SK-N-SH (cell line): ENCODE results near the gene BLZF1. TPM values are rescaled to one million over a fixed set of nuclear protein-coding genes. Genes with fewer than 3 reads are reported as not detected.

ENCODE experiments used
- CTCF ChIA-PET: fragments of 300-600, 350-600 bp; formaldehyde crosslinking; extraction: SDS; loops from one replicate; lab custom pipeline; 2021; lab: Yijun Ruan, JAX
- POLR2A ChIA-PET: fragments of 350-600 bp; sonication (Branson Sonifier 250); formaldehyde crosslinking; extraction: SDS; loops from one replicate; lab custom pipeline; 2020; ENCODE audit warnings: antibody characterized with exemption, inconsistent platforms; lab: Yijun Ruan, JAX
- DNase-seq: peaks from one replicate; pipeline ENCODE4 v3.0.0; 2012
- H2AFZ ChIP-seq: fragments of 200-600 bp; sonication (generic); 2 replicates; pipeline ENCODE4 v1.8.1; 2016; ENCODE audit warnings: antibody characterized with exemption, mild to moderate bottlenecking, low read depth
- H3F3A ChIP-seq: fragments of 200-600 bp; sonication (generic); replicated peaks from 2 replicates; pipeline ENCODE3; 2016; ENCODE audit warnings: antibody characterized with exemption, mild to moderate bottlenecking; ENCODE audit not compliant: insufficient read depth
- H3K27ac ChIP-seq, 2 experiments: fragments of 200-500 bp in 1 of 2; fragments of 200-600 bp in 1 of 2; sonication (Bioruptor generic) in 1 of 2; sonication (generic), shearing (Covaris generic) in 1 of 2; 2 replicates each; pipeline versions ENCODE4 v1.5.1 to v1.6.1; 2014 to 2016; ENCODE audit warnings: low read depth in 2 of 2, inconsistent platforms in 1 of 2, low read length in 1 of 2, mild to moderate bottlenecking in 1 of 2, mixed read lengths in 1 of 2
- H3K27me3 ChIP-seq: fragments of 200-600 bp; sonication (generic), shearing (Covaris generic); 2 replicates; pipeline ENCODE4 v1.6.1; 2016; ENCODE audit warnings: mixed run types; ENCODE audit not compliant: insufficient read depth
- H3K36me3 ChIP-seq, 2 experiments: fragments of 200-500 bp in 1 of 2; fragments of 200-600 bp in 1 of 2; sonication (Bioruptor generic) in 1 of 2; sonication (generic) in 1 of 2; replicated peaks in 1 of 2; 2 replicates each; pipeline versions ENCODE3 to v1.5.1; 2014 to 2016; ENCODE audit warnings: low read length in 1 of 2, mild to moderate bottlenecking in 1 of 2; ENCODE audit not compliant: insufficient read depth in 2 of 2, control insufficient read depth in 1 of 2
- H3K4me1 ChIP-seq, 2 experiments: fragments of 200-500 bp in 1 of 2; fragments of 200-600 bp in 1 of 2; sonication (Bioruptor generic) in 1 of 2; sonication (generic), shearing (Covaris generic) in 1 of 2; 2 replicates each; pipeline versions ENCODE4 v1.5.1 to v1.6.1; 2014 to 2016; ENCODE audit warnings: low read depth in 1 of 2, low read length in 1 of 2, mixed run types in 1 of 2; ENCODE audit not compliant: insufficient read depth in 2 of 2, control insufficient read depth in 1 of 2
- H3K4me2 ChIP-seq: fragments of 200-600 bp; sonication (generic), shearing (Covaris generic); 2 replicates; pipeline ENCODE4 v1.6.1; 2017; ENCODE audit warnings: mixed run types
- H3K4me3 ChIP-seq, 2 experiments: fragments of 200-500 bp in 1 of 2; fragments of 200-600 bp in 1 of 2; sonication (Bioruptor generic) in 1 of 2; sonication (generic), shearing (Covaris generic) in 1 of 2; 2 replicates each; pipeline versions ENCODE4 v1.5.1 to v1.8.1; 2014 to 2016; ENCODE audit warnings: low read depth in 2 of 2, inconsistent platforms in 1 of 2, low read length in 1 of 2, mild to moderate bottlenecking in 1 of 2, mixed read lengths in 1 of 2, moderate library complexity in 1 of 2
- H3K79me2 ChIP-seq: fragments of 200-600 bp; sonication (generic); 2 replicates; pipeline ENCODE4 v1.8.1; 2017; ENCODE audit warnings: mild to moderate bottlenecking; ENCODE audit not compliant: insufficient read depth
- H3K9ac ChIP-seq: fragments of 200-600 bp; sonication (generic); 2 replicates; pipeline ENCODE4 v1.6.1; 2017; ENCODE audit warnings: mixed run types
- H3K9me2 ChIP-seq: fragments of 200-600 bp; sonication (generic); 2 replicates; pipeline ENCODE4 v1.6.1; 2017; ENCODE audit warnings: mixed run types
- H3K9me3 ChIP-seq: fragments of 200-600 bp; sonication (generic); 2 replicates; pipeline ENCODE4 v1.6.1; 2017; ENCODE audit warnings: mixed run types, mild to moderate bottlenecking, moderate library complexity
- H4K20me1 ChIP-seq: fragments of 200-600 bp; sonication (generic); 2 replicates; pipeline ENCODE4 v1.6.1; 2017; ENCODE audit warnings: mild to moderate bottlenecking, mixed run types; ENCODE audit not compliant: insufficient read depth
- CHD2 ChIP-seq: fragments of 150-350 bp; IDR thresholded peaks from 2 replicates; pipeline ENCODE4 v1.6.1; 2018; ENCODE audit warnings: low read length; ENCODE audit not compliant: partially characterized antibody
- CTCF ChIP-seq: fragments of 200-600 bp; sonication (generic); IDR thresholded peaks from 2 replicates; pipeline ENCODE4 v1.6.1; 2017; ENCODE audit warnings: antibody characterized with exemption, mild to moderate bottlenecking, moderate library complexity
- EZH2phosphoT487 ChIP-seq: fragments of 200-600 bp; sonication (generic); IDR thresholded peaks from 2 replicates; pipeline ENCODE4 v1.6.1; 2017; ENCODE audit warnings: low read depth, mixed run types, mild to moderate bottlenecking, antibody characterized with exemption, moderate library complexity, borderline replicate concordance
- FOSL2 ChIP-seq: IDR thresholded peaks from 2 replicates; pipeline ENCODE4 v1.4.0; 2012; ENCODE audit warnings: low read depth, mild to moderate bottlenecking, moderate library complexity, borderline replicate concordance
- NFIC ChIP-seq: IDR thresholded peaks from 2 replicates; pipeline ENCODE4 v1.4.0; 2012; ENCODE audit warnings: borderline replicate concordance
- NRF1 ChIP-seq: IDR thresholded peaks from 2 replicates; pipeline ENCODE4 v1.6.1; 2012; ENCODE audit warnings: low read depth, mild to moderate bottlenecking, low read length
- POLR2AphosphoS5 ChIP-seq: IDR thresholded peaks from 2 replicates; pipeline ENCODE4 v1.6.1; 2012; ENCODE audit warnings: low read depth, low read length
- RCOR1 ChIP-seq: fragments of 150-350 bp; IDR thresholded peaks from 2 replicates; pipeline ENCODE4 v1.6.1; 2017; ENCODE audit warnings: antibody characterized with exemption, low read length
- RXRA ChIP-seq: IDR thresholded peaks from 2 replicates; pipeline ENCODE4 v1.4.0; 2012; ENCODE audit warnings: low read depth, mild to moderate bottlenecking, borderline replicate concordance
- SMC3 ChIP-seq: IDR thresholded peaks from 2 replicates; pipeline ENCODE4 v1.6.1; 2012; ENCODE audit warnings: low read depth, low read length, improper control_type of control experiment
- WGBS: methylation state at CpG from one replicate; pipeline ENCODE4 v1.1.6; 2017; ENCODE audit warnings: low lambda C conversion rate; 5-methylcytosine and 5-hydroxymethylcytosine counted together
- polyA plus RNA-seq, 3 experiments: library from polyadenylated mRNA; depleted of rRNA; stranded (reverse); fragments of >200 nt; gene quantifications; 2 replicates each; pipeline ENCODE4 v1.2.3, GENCODE V29; 2012
- TF ChIP-seq, protein P1 (sequence below): IDR thresholded peaks from 2 replicates; pipeline ENCODE4 v1.4.0; 2012; ENCODE audit warnings: low read depth, borderline replicate concordance
- TF ChIP-seq, protein P2 (sequence below): IDR thresholded peaks from 2 replicates; pipeline ENCODE4 v1.4.0; 2012; ENCODE audit warnings: low read depth, borderline replicate concordance

The BLZF1 gene
- polyA plus RNA-seq, 1 of the 3 experiments (the other 2 are of a cell fraction): 9.5 TPM

DNA sequence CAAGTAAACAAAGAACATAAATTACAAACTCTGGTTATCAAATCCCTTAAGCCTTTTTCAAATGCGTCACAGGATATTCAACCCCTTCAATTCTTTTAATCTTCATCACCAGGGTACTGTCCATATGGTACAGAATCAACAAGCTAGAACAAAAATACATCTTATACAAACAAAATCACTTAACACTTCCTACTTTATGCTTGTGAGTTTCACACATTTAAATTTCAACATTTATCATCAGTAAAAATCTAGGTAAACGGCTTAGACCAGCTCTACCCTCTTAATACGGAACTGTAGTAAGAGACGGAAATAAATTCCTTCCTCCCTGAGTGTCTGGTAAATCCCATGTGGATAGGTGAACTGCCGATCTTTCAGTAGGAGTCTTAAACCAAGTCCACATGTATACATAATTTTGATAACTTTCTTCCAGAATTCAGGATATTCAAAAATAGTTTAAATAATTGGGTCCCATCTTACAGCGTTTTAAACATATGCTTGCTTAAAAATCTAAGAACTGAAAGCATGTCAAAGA is 58.2 kb downstream of the BLZF1 start:
- 20% methylated on average over 6 of the region's 6 CpGs for WGBS
- Histone ChIP-seq H3K4me2 (peak overlapping the region; percentile 76), H3K4me3 (peak overlapping the region; percentile 77 to 94), H3K79me2 (no peaks in the 10 kb centered on the region; the same call in 1 of the 2 replicates), H3F3A (no peaks in the 10 kb centered on the region), H3K36me3 (peaks cover 0 to 20% of the 10 kb centered on the region in 2 experiments), H3K27ac (no peak overlapping the region), H4K20me1 (no peaks in the 10 kb centered on the region), H3K4me1 (peaks cover 0 to 4% of the 10 kb centered on the region in 2 experiments; a peak in 1 of 4 replicates), H2AFZ (peak overlapping the region; percentile 99), H3K27me3 (no peaks in the 10 kb centered on the region), H3K9me3 (no peaks in the 10 kb centered on the region), H3K9ac (0 out of 2 replicates have a peak overlapping the region, but pooled peaks have one; percentile 53), H3K9me2 (no peaks in the 10 kb centered on the region)
- POLR2A ChIA-PET: interaction anchor here (1.6 kb wide), 1 partner anchor 60 kb away, joined by 7 read pairs; the partner anchor contains the start of gene SLC19A2
- DNase-seq: no peak
- TF ChIP-seq NFIC (no peak), RXRA (no peak), SMC3 (no peak), FOSL2 (no peak), EZH2phosphoT487 (no peak), RCOR1 (no peak), NRF1 (no peak), POLR2AphosphoS5 (no peak), CTCF (no peak), CHD2 (no peak)
- TF ChIP-seq, protein P1, sequence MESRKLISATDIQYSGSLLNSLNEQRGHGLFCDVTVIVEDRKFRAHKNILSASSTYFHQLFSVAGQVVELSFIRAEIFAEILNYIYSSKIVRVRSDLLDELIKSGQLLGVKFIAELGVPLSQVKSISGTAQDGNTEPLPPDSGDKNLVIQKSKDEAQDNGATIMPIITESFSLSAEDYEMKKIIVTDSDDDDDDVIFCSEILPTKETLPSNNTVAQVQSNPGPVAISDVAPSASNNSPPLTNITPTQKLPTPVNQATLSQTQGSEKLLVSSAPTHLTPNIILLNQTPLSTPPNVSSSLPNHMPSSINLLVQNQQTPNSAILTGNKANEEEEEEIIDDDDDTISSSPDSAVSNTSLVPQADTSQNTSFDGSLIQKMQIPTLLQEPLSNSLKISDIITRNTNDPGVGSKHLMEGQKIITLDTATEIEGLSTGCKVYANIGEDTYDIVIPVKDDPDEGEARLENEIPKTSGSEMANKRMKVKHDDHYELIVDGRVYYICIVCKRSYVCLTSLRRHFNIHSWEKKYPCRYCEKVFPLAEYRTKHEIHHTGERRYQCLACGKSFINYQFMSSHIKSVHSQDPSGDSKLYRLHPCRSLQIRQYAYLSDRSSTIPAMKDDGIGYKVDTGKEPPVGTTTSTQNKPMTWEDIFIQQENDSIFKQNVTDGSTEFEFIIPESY: no peak
- TF ChIP-seq, protein P2, sequence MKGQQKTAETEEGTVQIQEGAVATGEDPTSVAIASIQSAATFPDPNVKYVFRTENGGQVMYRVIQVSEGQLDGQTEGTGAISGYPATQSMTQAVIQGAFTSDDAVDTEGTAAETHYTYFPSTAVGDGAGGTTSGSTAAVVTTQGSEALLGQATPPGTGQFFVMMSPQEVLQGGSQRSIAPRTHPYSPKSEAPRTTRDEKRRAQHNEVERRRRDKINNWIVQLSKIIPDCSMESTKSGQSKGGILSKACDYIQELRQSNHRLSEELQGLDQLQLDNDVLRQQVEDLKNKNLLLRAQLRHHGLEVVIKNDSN: no peak
- CTCF ChIA-PET: interaction anchor here (0.9 to 1.2 kb wide), 2 partner anchors 63 to 1084 kb away, joined by 3 to 4 read pairs; no protein-coding TSS in a partner anchor
